Measurements from ENCODE around the gene B4GAT1. TPM values are rescaled to one million over a fixed set of nuclear protein-coding genes. Genes with fewer than 3 reads are reported as not detected.
"Not testable (repeated sequence)": the region's sequence is repeated elsewhere in the genome, so short reads cannot be mapped to it uniquely, and the experiment has no call there.

Gene B4GAT1
- total RNA-seq, 1 experiment from 2014 or later = 34.6 TPM

DNA sequence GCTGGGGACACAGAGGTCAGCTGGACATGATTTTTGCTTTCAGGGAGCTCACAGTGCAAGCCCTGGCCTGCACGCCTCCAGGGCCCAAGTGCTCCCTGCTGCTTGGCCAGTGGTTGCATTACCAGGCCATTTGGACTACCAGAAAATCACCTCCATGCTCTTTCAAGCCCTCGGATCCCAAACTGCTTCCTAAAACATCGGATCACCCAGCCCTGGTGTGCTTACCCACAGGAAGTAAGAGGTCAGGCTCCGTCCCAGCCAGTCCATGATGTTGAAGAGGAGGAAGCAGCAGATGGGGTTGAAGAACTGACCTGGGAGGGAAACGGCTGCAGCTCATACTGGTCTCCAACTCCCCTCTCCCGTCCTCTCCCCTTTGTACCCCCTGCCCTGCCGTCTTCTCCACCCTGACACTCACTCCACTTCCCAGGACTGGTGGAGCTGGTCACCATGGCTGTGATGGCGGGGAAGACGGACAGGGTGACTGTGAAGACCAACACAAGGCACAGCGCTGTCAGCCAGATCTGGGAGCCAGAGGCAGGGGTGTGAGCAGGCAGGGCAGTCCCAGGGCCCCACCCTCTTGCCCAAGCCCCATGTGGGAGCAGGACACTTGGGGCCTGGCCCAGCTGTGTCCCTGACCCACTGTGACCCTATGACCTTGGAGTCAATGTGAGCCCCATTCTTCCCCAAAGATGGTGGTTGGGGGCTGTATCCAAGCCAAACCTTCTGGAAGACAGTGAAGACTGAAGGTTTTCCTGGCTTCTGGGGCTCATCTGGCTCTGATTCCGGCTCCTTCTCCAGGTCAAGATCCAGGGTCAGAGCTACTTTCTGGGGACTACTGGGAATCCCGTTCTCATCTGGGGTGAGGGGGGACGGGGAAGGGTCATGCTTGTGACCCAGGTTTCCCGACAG is 18.5 kb upstream of the B4GAT1 start:
- Histone ChIP-seq H3K36me3 (no peaks in the 10 kb centered on the region), H3K27me3 (peaks cover 1% of the 10 kb centered on the region)
- no peak for DNase-seq

DNA sequence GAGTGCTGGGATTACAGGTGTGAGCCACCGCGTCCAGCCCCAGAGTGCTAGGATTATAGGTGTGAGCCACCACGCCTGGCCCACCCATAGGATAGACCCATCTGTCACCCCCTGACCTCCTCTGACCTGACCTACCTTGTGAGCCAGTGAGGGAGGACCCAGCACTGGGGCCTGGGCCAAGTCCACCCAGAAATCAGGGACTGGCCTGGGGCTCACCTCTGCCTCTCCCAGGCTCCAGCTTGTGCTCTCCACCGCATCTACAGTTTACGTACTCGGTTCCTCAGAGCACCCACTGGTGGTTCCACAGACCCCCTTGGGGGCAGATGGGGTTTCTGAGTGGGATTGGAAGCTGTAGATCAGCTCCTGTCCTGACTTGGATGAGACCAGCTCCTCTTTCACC is 17.7 kb upstream of the B4GAT1 start:
- no peaks in the 10 kb centered on the region for H3K36me3 ChIP-seq
- H3K9me3 ChIP-seq = no peaks in the 10 kb centered on the region
- H3K4me3 ChIP-seq = no peak overlapping the region
- H3K27me3 ChIP-seq = no peaks in the 10 kb centered on the region
- DNase-seq = no peak

More for the DNA sequence above, 18.5 kb upstream of the B4GAT1 start:
- H3K4me3 ChIP-seq = no peak overlapping the region
- H3K9me3 ChIP-seq = no peaks in the 10 kb centered on the region

DNA sequence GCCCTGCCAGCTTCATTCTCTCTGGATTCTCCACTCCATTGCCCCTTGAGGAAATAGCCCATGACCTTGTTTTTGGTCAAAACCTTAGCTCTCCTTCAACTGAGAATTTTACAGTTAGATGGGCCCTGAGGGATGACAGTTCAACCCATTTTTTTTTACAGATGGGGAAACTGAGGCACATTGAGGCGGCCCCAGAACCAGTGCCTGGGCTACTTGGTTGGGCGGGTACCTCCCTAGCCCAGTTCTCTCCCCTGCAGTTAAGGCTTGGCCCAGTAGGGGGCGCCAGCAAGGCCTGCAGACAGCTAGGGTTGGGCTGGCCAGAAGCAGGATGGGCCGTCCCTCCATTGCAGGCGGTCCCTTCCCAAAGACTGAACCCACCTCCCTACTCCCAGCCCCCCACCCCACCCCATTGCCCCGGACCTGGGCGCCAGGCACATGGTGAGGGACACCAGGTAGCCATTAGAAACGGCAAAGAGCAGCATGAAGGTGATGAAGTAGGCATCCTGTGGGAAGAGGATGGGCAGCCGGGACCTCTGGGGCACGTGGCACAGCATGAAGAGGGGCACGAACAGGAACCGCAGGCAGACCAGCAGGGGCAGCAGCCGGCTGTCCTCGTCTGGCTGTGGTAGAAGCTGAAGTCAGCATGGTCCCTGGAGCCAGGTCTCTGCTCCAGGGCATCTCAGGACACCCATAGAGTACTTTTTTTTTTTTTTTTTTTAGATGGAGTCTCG is 16.5 kb upstream of the B4GAT1 start:
- DNase-seq = no peak
- Histone ChIP-seq H3K27me3 (no peaks in the 10 kb centered on the region), H3K36me3 (no peaks in the 10 kb centered on the region), H3K4me3 (no peak overlapping the region), H3K9me3 (no peaks in the 10 kb centered on the region)

DNA sequence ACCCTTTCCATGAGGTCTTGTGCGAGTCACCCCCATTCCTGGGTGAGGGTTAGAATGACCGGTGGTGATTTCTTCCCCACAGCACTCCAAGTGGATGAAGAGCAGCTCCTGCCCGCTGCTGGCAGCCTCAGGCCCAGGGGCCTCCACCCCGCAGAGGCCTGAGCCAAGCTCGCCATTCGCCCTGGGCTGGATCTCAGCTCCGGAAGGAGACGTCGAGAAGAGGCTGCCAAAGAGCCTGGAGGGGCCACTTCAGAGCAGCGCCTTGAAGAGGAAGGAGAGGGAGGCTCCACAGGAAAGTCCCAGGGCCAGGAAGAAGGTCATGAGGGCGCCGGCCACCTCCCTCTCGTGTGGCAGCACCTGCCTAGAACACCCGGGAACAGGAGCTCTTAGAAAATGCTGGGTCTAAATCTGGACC is 15.8 kb upstream of the B4GAT1 start:
- no peak for DNase-seq
- Histone ChIP-seq H3K27me3 (no peaks in the 10 kb centered on the region), H3K9me3 (no peaks in the 10 kb centered on the region), H3K36me3 (no peaks in the 10 kb centered on the region), H3K4me3 (no peak overlapping the region)

GRCh38 chr11:66362481-66363147 is 15.2 kb upstream of the B4GAT1 start:
- Histone ChIP-seq H3K27me3 (no peaks in the 10 kb centered on the region), H3K36me3 (no peaks in the 10 kb centered on the region), H3K4me3 (no peak overlapping the region), H3K9me3 (no peaks in the 10 kb centered on the region)
- no peak for DNase-seq

DNA sequence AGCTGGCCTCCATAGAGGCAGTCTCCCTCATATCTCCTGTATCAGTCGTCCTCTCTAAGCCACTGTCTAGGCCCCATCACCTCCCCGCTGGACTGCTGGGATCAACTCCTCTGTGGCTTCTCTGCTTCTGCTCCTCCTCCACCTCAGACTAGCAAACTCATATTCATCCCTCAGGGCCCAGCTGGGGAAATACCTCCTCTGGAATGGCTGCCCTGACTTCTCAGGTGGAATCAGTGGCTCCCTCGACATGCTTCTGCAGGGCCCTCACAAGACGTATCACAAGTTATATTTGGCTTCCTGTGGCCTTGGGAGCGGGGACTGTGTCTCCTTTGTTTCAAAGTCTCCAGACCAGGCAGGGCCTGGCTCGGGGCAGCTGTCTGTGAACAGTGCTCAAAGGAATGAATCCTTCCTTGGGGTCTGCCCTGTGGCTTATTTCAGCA is 14.1 kb upstream of the B4GAT1 start:
- no peak for DNase-seq
- H3K36me3 ChIP-seq = no peaks in the 10 kb centered on the region
- no peak overlapping the region for H3K4me3 ChIP-seq
- no peaks in the 10 kb centered on the region for H3K27me3 ChIP-seq
- H3K9me3 ChIP-seq = no peaks in the 10 kb centered on the region

GRCh38 chr11:66360406-66361073 is 13.1 kb upstream of the B4GAT1 start:
- DNase-seq = no peak
- Histone ChIP-seq H3K4me3 (no peak overlapping the region), H3K9me3 (no peaks in the 10 kb centered on the region), H3K27me3 (no peaks in the 10 kb centered on the region), H3K36me3 (no peaks in the 10 kb centered on the region)

GRCh38 chr11:66359662-66360087 is 12.2 kb upstream of the B4GAT1 start:
- DNase-seq = no peak
- H3K27me3 ChIP-seq = no peaks in the 10 kb centered on the region
- H3K4me3 ChIP-seq = no peak overlapping the region
- H3K36me3 ChIP-seq = no peaks in the 10 kb centered on the region
- no peaks in the 10 kb centered on the region for H3K9me3 ChIP-seq

DNA sequence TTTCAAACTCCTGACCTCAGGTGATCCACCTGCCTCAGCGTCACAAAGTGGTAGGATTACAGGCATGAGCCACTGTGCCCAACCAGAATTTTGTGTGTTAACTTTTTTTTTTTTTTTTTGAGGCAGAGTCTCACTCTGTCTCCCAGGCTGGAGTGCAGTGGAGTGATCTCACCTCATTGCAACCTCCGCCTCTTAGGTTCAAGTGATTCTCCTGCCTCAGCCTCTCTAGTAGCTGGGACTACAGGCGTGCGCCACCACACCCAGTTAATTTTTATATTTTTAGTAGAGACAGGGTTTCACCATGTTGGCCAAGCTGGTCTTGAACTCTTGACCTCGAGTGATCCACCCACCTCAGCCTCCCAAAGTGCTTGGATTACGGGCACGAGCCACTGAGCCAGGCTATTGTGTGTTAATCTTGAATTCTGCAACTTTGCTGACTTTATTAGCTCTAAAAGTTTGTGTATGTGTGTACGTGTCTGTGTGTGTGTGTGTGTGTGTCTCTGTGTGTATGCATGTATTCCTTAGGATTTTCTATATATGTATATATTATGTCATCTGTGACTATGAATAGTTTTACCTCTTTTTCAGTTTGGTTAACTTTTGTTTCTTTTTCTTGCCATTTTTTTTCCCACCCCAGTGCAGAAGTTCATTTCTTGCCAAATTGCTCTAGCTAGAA is 3.3 kb upstream of the B4GAT1 start:
- H3K36me3 ChIP-seq, DNase-seq, H3K9me3 ChIP-seq, H3K27me3 ChIP-seq, H3K4me3 ChIP-seq: not testable (repeated sequence)

GRCh38 chr11:66349084-66349386 is 1.6 kb upstream of the B4GAT1 start:
- no peaks in the 10 kb centered on the region for H3K9me3 ChIP-seq
- no peak for DNase-seq
- no peaks in the 10 kb centered on the region for H3K27me3 ChIP-seq
- peaks cover 3% of the 10 kb centered on the region; the same call in 1 of the 2 replicates for H3K36me3 ChIP-seq
- no peak overlapping the region for H3K4me3 ChIP-seq

DNA sequence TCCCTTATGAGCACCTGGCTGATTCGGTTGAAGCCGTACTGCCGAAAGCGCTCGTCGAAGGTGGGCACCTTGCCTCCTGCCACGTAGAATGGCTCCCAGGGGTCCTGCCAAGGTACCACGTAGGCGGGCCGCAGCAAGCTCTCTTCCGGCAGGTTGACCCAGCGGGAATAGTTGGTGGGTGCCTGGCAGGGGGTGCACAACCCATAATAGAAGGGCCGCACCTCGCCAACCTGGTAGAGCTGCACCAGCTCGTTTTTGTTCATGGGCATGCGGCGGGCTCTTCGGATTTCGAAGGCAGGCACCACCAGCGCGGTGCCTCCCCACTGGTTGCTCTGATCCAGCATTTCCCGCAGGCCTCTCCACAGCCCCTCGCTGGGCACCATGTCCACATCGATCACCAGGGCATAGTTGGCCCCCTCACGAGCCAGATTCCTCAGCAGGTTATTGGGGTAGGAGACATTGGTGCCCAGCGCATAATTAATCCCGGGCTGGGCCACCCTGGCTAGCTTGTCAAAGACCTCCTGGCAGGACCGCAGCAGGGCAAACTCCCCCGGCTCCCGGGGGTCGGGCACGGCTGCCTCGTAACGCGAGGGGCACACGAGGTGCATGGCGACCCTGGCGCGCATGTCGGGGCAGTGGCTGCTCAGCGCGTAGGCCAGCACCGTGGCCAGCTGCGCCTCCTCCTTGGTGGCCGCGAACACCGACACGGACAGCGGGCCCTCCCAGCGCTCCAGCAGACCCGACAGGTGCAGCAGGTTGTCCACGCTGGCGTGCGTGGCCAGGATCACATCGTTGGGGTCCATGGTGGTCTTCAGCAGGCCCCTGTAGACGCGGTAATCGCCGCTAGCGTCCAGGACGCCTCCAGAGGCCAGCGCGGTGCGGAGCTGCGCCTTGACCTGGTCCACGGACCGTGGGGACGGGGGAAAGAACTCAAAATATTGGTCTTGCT is 679 bp downstream of the B4GAT1 start:
- no peak for DNase-seq
- H3K9me3 ChIP-seq = no peaks in the 10 kb centered on the region
- H3K4me3 ChIP-seq = peak overlapping the region; percentile 72
- H3K27me3 ChIP-seq = no peaks in the 10 kb centered on the region
- H3K36me3 ChIP-seq = peaks cover 15% of the 10 kb centered on the region

- no peak for DNase-seq
- Histone ChIP-seq H3K36me3 (peaks cover 28% of the 10 kb centered on the region), H3K27me3 (no peaks in the 10 kb centered on the region), H3K9me3 (no peaks in the 10 kb centered on the region), H3K4me3 (peak overlapping the region; percentile 96)
These were observed 2.1 kb downstream of the B4GAT1 start for GRCh38 chr11:66345316-66345649.

GRCh38 chr11:66344550-66345315 is 2.7 kb downstream of the B4GAT1 start, which contains the start of gene BRMS1:
TSS of gene BRMS1 (minus strand) at chr11:66345104. CDS start at chr11:66342234, 2,870 bp downstream.
- H3K36me3 ChIP-seq = peaks cover 33% of the 10 kb centered on the region
- peak within 1 kb of the TSS; percentile 96 for H3K4me3 ChIP-seq
- peak; percentile 97 for DNase-seq
- no peaks in the 10 kb centered on the region for H3K9me3 ChIP-seq
- no peaks in the 10 kb centered on the region for H3K27me3 ChIP-seq

GRCh38 chr11:66343176-66343575 is 4.3 kb downstream of the B4GAT1 start:
- no peak overlapping the region for H3K4me3 ChIP-seq
- H3K36me3 ChIP-seq = peaks cover 47% of the 10 kb centered on the region
- DNase-seq = no peak
- no peaks in the 10 kb centered on the region for H3K9me3 ChIP-seq
- no peaks in the 10 kb centered on the region for H3K27me3 ChIP-seq
